ENCODE data around the gene ITGB6. TPM values are rescaled to one million over a fixed set of nuclear protein-coding genes. Genes with fewer than 3 reads are reported as not detected.

The ITGB6 gene
- total and polyA plus RNA-seq, 2 of the 4 experiments (the other 2 are of a cell fraction) = under 0.01 TPM; not detected in 1

DNA sequence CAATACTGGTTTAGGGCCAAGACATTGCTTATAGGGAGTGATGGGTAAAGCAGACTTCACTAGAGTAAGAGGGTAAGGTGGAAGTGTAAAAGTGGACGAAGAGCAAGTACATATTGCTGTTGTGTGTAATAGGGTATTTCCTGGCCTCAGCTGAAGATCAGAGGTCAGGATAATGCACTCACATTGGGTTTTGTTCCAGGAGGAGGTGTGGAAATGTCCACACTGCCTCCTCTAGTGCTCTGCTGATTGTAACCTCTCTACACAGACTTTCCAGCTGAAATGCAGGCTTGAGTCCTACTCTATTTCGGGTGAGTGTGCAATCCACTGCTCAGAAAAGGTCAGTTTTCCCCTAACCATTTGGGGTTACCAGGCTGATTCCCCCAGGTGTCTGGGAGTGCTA is 96.0 kb downstream of the ITGB6 start:
- no peak overlapping the region for H3K14ac ChIP-seq (replicated peaks; ENCODE audit: low read depth, low read length)
- ChIA-PET POLR2A (ENCODE audit: unreplicated experiment) (no interaction called here), CTCF (no interaction called here)
- H2BK5ac ChIP-seq (ENCODE audit: low read depth, low read length, poor library complexity, severe bottlenecking) = no peak overlapping the region
- H3K4me3 ChIP-seq (ENCODE audit: insufficient read depth, low read depth, low read length) = no peak overlapping the region
- H3K9me3 ChIP-seq (ENCODE audit: control insufficient read depth, insufficient read depth, low read length) = no peaks in the 10 kb centered on the region
- H2BK20ac ChIP-seq (ENCODE audit: low read depth, low read length) = no peak overlapping the region
- H3K9me1 ChIP-seq (ENCODE audit: insufficient read depth, low read length) = no peaks in the 10 kb centered on the region
- H2AK9ac ChIP-seq (replicated peaks; ENCODE audit: low read depth, low read length, poor library complexity) = no peak overlapping the region
- no peak overlapping the region for H3K27ac ChIP-seq (ENCODE audit: insufficient read depth, low read length)
- no peak overlapping the region for H4K91ac ChIP-seq (ENCODE audit: insufficient read depth, low read depth, low read length)
- no peak overlapping the region for H2AFZ ChIP-seq (replicated peaks; ENCODE audit: low read length, poor library complexity)
- H3K36me3 ChIP-seq (ENCODE audit: control insufficient read depth, insufficient read depth, low read length) = no peaks in the 10 kb centered on the region
- H2AK5ac ChIP-seq (ENCODE audit: low read depth, low read length) = no peak overlapping the region
- no TSS peak for BruUV-seq (replicated peaks)
- H3K18ac ChIP-seq (ENCODE audit: low read depth, low read length) = no peak overlapping the region
- no peaks in the 10 kb centered on the region for H4K20me1 ChIP-seq (ENCODE audit: insufficient read depth, low read length)
- no peaks in the 10 kb centered on the region for H3K79me1 ChIP-seq (ENCODE audit: low read depth in 1 of 2, low read length in 2 of 2)
- dilution Hi-C loops (cut with HindIII; ENCODE audit: low sequenced_read_pairs, unreplicated experiment) (no loop called here), intact Hi-C loops (cut with micrococcal nuclease) (loop anchor here (10.0 kb wide), 1 partner anchor 301 kb away; no protein-coding TSS in a partner anchor), in situ Hi-C loops (cut with MboI; ENCODE audit: low sequenced_read_pairs) (loop anchor here (10.0 kb wide), 1 partner anchor 881 kb away; no protein-coding TSS in a partner anchor)
- H4K8ac ChIP-seq (ENCODE audit: low read depth in 2 of 2, low read length in 2 of 2) = no peak overlapping the region
- WGBS, 2 experiments (ENCODE audit: extremely low coverage in 2 of 2, insufficient read length in 1 of 2) = no CpG with 5 or more reads among the region's 2 CpGs
- H4K5ac ChIP-seq (ENCODE audit: low read depth, low read length) = no peak overlapping the region
- DNase-seq (no peak), ATAC-seq (ENCODE audit: low read depth) (no peak)
- H3K56ac ChIP-seq (ENCODE audit: extremely low read depth, insufficient read depth, low read length) = no peak overlapping the region
- no peak overlapping the region for H3K4me2 ChIP-seq (ENCODE audit: low read depth, low read length)
- no peak overlapping the region for H2BK120ac ChIP-seq (ENCODE audit: low read depth, low read length)
- no peaks in the 10 kb centered on the region for H3K4me1 ChIP-seq (ENCODE audit: control insufficient read depth, insufficient read depth, low read length)
- no peak overlapping the region for H3K9ac ChIP-seq (ENCODE audit: low read depth, low read length)
- H2BK15ac ChIP-seq (ENCODE audit: low read depth, low read length) = no peak overlapping the region
- TF ChIP-seq MAZ (IDR thresholded peaks at IDR 0.05; ENCODE audit: borderline replicate concordance, low read depth, low read length) (no peak), MXI1 (IDR thresholded peaks at IDR 0.05; ENCODE audit: borderline replicate concordance, low read depth, low read length) (no peak), CEBPB (IDR thresholded peaks at IDR 0.05; ENCODE audit: low read depth, low read length) (no peak), RFX5 (IDR thresholded peaks at IDR 0.05; ENCODE audit: low read depth, low read length) (no peak), BHLHE40 (IDR thresholded peaks at IDR 0.05; ENCODE audit: low read depth, low read length) (no peak), RCOR1 (IDR thresholded peaks at IDR 0.05; ENCODE audit: insufficient replicate concordance, low read length) (no peak), MAFK (IDR thresholded peaks at IDR 0.05; ENCODE audit: low read depth, low read length) (no peak), CHD1 (IDR thresholded peaks at IDR 0.05; ENCODE audit: low read depth, low read length) (no peak), NFE2L2 (IDR thresholded peaks at IDR 0.05; ENCODE audit: low read depth, low read length) (no peak), SMC3 (IDR thresholded peaks at IDR 0.05; ENCODE audit: low read depth, low read length) (no peak), RAD21 (IDR thresholded peaks at IDR 0.05; ENCODE audit: low read length) (no peak), FOS (IDR thresholded peaks at IDR 0.05; ENCODE audit: low read depth, low read length) (no peak)
- TF ChIP-seq, protein P1, sequence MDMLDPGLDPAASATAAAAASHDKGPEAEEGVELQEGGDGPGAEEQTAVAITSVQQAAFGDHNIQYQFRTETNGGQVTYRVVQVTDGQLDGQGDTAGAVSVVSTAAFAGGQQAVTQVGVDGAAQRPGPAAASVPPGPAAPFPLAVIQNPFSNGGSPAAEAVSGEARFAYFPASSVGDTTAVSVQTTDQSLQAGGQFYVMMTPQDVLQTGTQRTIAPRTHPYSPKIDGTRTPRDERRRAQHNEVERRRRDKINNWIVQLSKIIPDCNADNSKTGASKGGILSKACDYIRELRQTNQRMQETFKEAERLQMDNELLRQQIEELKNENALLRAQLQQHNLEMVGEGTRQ (IDR thresholded peaks at IDR 0.05; ENCODE audit: low read depth, low read length) = no peak
- TF ChIP-seq, protein P2, sequence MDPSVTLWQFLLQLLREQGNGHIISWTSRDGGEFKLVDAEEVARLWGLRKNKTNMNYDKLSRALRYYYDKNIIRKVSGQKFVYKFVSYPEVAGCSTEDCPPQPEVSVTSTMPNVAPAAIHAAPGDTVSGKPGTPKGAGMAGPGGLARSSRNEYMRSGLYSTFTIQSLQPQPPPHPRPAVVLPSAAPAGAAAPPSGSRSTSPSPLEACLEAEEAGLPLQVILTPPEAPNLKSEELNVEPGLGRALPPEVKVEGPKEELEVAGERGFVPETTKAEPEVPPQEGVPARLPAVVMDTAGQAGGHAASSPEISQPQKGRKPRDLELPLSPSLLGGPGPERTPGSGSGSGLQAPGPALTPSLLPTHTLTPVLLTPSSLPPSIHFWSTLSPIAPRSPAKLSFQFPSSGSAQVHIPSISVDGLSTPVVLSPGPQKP (IDR thresholded peaks at IDR 0.05; ENCODE audit: borderline replicate concordance, low read depth, low read length) = no peak
- TF ChIP-seq, protein P3, sequence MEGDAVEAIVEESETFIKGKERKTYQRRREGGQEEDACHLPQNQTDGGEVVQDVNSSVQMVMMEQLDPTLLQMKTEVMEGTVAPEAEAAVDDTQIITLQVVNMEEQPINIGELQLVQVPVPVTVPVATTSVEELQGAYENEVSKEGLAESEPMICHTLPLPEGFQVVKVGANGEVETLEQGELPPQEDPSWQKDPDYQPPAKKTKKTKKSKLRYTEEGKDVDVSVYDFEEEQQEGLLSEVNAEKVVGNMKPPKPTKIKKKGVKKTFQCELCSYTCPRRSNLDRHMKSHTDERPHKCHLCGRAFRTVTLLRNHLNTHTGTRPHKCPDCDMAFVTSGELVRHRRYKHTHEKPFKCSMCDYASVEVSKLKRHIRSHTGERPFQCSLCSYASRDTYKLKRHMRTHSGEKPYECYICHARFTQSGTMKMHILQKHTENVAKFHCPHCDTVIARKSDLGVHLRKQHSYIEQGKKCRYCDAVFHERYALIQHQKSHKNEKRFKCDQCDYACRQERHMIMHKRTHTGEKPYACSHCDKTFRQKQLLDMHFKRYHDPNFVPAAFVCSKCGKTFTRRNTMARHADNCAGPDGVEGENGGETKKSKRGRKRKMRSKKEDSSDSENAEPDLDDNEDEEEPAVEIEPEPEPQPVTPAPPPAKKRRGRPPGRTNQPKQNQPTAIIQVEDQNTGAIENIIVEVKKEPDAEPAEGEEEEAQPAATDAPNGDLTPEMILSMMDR (conservative IDR thresholded peaks at IDR 0.05; ENCODE audit: low read depth, low read length) = no peak
- H3K27me3 ChIP-seq (ENCODE audit: control insufficient read depth, insufficient read depth, low read length) = peaks cover 2% of the 10 kb centered on the region; the same call in 1 of the 2 replicates
- H3K4ac ChIP-seq (ENCODE audit: low read depth, low read length) = no peak overlapping the region
- no peak overlapping the region for H3K23ac ChIP-seq (ENCODE audit: low read depth, low read length)
